Measurements from ENCODE around the gene IFI27.

IFI27 gene

DNA sequence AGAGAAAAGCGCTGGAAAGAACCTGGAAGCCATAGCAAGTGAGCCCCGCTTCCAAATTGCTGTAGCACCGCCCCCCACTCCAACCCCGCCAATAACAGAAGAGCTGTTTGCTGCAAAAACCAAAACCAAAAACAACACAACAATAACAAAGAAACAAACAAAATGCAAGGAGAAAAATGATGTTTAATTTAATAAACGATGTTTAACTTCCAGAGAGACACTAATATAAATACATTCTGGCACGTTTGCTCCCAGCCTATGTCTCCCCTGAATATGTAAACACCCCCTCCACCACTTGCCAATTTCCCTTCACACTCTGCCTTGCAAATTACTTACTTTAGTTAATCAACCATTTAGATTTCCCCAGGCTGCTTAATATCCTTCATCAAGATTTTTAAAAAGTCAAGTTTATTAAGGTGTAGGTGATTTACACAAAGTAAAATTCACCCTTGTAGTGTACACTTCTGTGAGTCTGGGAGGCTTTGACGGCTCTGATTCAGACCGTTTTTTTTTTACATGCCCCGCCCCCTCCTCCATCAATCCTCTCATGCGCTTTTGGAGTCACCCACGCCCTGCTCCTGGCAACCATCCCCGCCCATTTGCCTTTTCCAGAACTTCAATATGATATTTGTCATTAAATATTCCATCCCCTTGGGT, 19.4 kb downstream of the IFI27 start:
- H3K36me3 ChIP-seq: peaks cover 0 to 16% (median 0%) of the 10 kb centered on the region in 3 donors
- peak in 1 of 2 donors; percentile 54 for DNase-seq
- TF ChIP-seq, protein P1, sequence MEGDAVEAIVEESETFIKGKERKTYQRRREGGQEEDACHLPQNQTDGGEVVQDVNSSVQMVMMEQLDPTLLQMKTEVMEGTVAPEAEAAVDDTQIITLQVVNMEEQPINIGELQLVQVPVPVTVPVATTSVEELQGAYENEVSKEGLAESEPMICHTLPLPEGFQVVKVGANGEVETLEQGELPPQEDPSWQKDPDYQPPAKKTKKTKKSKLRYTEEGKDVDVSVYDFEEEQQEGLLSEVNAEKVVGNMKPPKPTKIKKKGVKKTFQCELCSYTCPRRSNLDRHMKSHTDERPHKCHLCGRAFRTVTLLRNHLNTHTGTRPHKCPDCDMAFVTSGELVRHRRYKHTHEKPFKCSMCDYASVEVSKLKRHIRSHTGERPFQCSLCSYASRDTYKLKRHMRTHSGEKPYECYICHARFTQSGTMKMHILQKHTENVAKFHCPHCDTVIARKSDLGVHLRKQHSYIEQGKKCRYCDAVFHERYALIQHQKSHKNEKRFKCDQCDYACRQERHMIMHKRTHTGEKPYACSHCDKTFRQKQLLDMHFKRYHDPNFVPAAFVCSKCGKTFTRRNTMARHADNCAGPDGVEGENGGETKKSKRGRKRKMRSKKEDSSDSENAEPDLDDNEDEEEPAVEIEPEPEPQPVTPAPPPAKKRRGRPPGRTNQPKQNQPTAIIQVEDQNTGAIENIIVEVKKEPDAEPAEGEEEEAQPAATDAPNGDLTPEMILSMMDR (IDR thresholded peaks at IDR 0.05): no peak
- peaks cover 0 to 5% of the 10 kb centered on the region in 2 donors for H3K27me3 ChIP-seq
- H3K27ac ChIP-seq: peak overlapping the region; percentile 75 to 78
- peaks cover 0 to 21% (median 16%) of the 10 kb centered on the region in 4 donors for H3K4me1 ChIP-seq
- H3K4me3 ChIP-seq: peak overlapping the region; percentile 53 to 57
- intact Hi-C loops (cut with DNase I; ENCODE audit: low total_unique reads): loop anchor here (10.0 kb wide), 1 partner anchor 185 kb away; no protein-coding TSS in a partner anchor
- H3K9me3 ChIP-seq: no peaks in the 10 kb centered on the region

DNA sequence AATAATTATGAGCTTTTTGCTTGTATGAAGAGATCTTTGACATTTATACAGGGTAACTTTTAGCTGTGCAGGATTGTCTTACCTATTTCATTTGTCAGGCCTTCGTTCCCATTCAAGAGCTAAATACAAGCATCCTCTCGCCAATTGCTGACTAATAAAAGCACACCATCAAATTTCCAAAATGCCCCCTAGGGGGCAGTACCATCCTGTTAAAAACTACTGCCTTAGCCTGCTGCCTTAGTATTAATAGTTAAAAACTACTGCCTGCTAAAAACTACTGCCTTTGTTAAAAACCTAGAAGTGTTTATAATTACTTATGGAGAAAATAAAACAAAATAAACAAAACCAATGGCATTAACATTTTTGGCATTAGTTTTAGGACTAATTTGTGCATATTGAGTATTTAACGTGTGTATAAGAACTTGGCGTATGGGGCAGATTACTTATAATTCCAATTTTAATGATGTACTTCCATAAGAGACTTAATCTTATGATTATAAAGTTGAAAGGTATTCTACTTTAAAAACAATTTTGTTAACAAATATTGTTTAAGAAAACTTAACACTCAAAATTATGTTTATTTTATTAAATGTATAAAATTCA, 21.9 kb downstream of the IFI27 start:
- TF ChIP-seq, protein P1 (IDR thresholded peaks at IDR 0.05): peak; percentile 57 to 78
- intact Hi-C loops (cut with DNase I; ENCODE audit: low total_unique reads): loop anchor here (10.0 kb wide), 1 partner anchor 188 kb away; no protein-coding TSS in a partner anchor
- no peak overlapping the region for H3K27ac ChIP-seq
- DNase-seq: peak in 1 of 2 donors; percentile 38
- H3K36me3 ChIP-seq: peaks cover 0 to 7% (median 0%) of the 10 kb centered on the region in 3 donors
- peaks cover 0 to 4% (median 0%) of the 10 kb centered on the region in 3 donors for H3K9me3 ChIP-seq
- no peak overlapping the region for H3K4me3 ChIP-seq
- peaks cover 0 to 5% of the 10 kb centered on the region in 2 donors for H3K27me3 ChIP-seq
- peaks cover 0 to 24% (median 16%) of the 10 kb centered on the region in 4 donors for H3K4me1 ChIP-seq

DNA sequence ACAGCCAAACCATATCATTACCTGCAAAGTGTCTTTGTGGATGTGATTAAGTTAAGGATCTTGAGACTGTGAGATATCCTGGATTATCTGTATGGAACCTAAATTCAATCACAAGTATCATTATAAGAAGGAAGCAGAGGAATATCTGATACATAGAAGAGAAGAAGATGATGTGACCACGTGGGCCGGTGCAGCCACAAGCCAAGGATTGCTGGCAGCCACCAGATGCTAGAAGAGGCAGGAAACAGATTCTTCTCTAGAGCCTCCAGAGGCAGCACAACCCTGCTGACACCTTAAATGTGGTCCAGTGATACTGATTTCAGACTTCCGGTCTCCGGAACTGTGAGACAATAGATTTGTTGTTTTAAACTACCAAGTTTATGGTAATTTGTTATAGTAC, 24.9 kb downstream of the IFI27 start:
- H3K36me3 ChIP-seq: no peaks in the 10 kb centered on the region
- peaks cover 0 to 4% (median 0%) of the 10 kb centered on the region in 3 donors for H3K9me3 ChIP-seq
- TF ChIP-seq, protein P1 (IDR thresholded peaks at IDR 0.05): no peak
- intact Hi-C loops (cut with DNase I; ENCODE audit: low total_unique reads): loop anchor here (5.0 to 10.0 kb wide), 2 partner anchors 98 to 191 kb away; no protein-coding TSS in a partner anchor
- peaks cover 0 to 21% of the 10 kb centered on the region in 2 donors for H3K27me3 ChIP-seq
- no peak overlapping the region for H3K4me3 ChIP-seq
- H3K4me1 ChIP-seq: peaks cover 0 to 3% (median 0%) of the 10 kb centered on the region in 4 donors
- no peak for DNase-seq
- H3K27ac ChIP-seq: no peak overlapping the region

DNA sequence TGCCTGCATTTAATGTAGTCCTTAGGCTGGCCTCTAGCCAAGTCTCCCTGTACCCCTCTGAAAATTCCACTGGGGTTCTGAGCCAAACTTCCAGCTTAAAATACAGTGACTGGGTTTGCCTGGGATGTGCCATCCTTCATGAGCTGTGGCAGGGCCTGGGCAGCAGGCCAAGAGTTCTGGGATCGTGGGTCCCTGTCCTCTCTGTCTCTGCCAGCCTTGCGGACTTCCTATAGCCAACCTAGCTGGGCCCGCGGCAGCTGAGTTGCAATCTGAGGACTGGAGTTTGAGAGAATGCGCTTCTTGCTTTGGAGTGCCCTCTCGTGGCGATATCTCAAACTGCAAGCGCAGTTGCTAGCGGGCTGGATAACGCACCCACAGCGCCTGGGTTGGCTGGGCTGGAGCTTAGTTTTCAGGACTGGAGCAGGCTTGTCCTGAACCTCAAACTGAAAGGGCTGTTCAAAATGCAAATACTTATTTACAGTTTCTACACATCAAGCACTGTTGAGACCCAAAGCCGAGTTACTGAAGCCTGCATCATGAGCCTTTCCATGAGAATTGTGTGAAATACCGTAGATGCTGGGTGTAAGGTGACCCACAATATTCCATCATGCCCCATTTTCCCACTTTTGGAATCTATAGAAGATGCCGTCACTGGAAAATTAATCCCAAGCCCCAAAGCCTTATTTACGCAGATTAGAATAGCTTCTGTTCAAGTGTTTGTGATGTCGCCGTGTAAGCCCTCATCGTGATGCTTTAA, 26.2 kb downstream of the IFI27 start:
- Histone ChIP-seq H3K27me3 (peaks cover 0 to 16% of the 10 kb centered on the region in 2 donors), H3K4me1 (peaks cover 0 to 3% (median 0%) of the 10 kb centered on the region in 4 donors), H3K4me3 (no peak overlapping the region), H3K9me3 (peaks cover 0 to 4% (median 0%) of the 10 kb centered on the region in 3 donors), H3K36me3 (no peaks in the 10 kb centered on the region), H3K27ac (no peak overlapping the region)
- intact Hi-C loops (cut with DNase I; ENCODE audit: low total_unique reads): loop anchor here (5.0 to 10.0 kb wide), 2 partner anchors 99 to 192 kb away; no protein-coding TSS in a partner anchor
- TF ChIP-seq, protein P1 (IDR thresholded peaks at IDR 0.05): peak; percentile 94 to 97
- peak; percentile 90 to 91 for DNase-seq

DNA sequence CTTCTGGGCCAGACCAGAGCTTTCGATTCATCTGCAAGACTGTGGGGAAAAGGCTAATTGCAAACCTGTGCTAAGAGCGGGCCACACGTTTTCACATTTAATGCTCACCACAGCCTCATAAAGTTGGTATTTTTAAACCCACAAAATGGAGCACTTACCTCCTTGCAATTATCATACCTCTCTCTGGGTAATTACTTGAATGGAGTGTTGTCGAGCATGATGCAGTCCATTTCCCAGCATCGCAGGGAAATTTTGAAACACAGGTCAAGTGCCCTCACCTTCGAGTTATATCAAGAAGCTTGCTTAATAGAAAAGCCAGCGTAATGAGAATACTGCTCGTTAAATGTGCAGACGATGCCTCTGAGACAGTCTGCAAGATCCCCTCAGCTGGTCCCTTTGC, 27.7 kb downstream of the IFI27 start:
- H3K27ac ChIP-seq: no peak overlapping the region
- TF ChIP-seq, protein P1 (IDR thresholded peaks at IDR 0.05): no peak
- intact Hi-C loops (cut with DNase I; ENCODE audit: low total_unique reads): loop anchor here (5.0 to 10.0 kb wide), 2 partner anchors 101 to 193 kb away; no protein-coding TSS in a partner anchor

More for the DNA sequence above, 27.7 kb downstream of the IFI27 start:
- Histone ChIP-seq H3K36me3 (no peaks in the 10 kb centered on the region), H3K4me1 (peaks cover 0 to 3% (median 0%) of the 10 kb centered on the region in 4 donors), H3K4me3 (no peak overlapping the region), H3K9me3 (peaks cover 0 to 4% (median 0%) of the 10 kb centered on the region in 3 donors), H3K27me3 (peaks cover 0 to 16% of the 10 kb centered on the region in 2 donors)
- no peak for DNase-seq
